ENCODE results near the gene AKAP8. TPM values are rescaled to one million over a fixed set of nuclear protein-coding genes. Genes with fewer than 3 reads are reported as not detected.

AKAP8 gene
- total RNA-seq, 1 experiment from 2014 or later: 59.5 TPM

DNA sequence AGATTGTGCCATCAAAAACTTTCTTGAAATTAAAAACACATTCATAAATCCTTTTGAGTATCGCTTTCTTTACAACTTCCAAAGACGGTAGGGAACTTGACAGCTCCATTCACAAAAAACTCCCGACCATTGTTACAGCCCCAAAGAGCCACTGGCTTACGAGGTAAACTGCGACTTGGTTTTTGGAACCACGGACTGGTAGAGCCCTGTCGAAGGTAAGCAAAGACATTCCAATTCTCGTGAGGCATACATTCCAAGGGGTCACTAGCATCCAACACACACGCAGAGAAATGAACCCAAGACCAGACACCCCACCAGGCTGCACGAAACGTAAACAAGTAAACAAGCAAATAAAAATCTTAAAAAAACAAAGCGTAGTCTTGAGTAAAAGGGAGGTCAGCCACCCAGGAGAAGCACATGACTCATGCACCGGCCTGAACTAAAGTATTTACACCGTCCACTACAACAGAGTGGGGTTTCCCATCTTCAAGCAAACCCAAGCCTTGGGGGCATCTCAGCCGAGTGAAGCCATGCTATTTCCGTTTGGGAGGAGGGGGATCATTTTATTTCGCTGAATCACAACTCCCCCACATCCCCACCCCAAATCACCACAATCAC is 48.7 kb downstream of the AKAP8 start:
- Histone ChIP-seq H4K8ac (replicated peaks; ENCODE audit: insufficient read length, low read depth, low read length) (no peak overlapping the region), H3K18ac (ENCODE audit: insufficient read length, low read depth, low read length) (no peak overlapping the region), H3K79me1 (ENCODE audit: insufficient read depth, low read depth, low read length, poor library complexity, severe bottlenecking) (no peaks in the 10 kb centered on the region), H3K4me2 (ENCODE audit: insufficient read depth, insufficient read length, low read length) (peak overlapping the region; percentile 88), H3K79me2 (ENCODE audit: insufficient read depth, low read length) (peaks cover 50% of the 10 kb centered on the region), H3K14ac (ENCODE audit: insufficient read depth, low read length) (peak overlapping the region; percentile 85; the same call in 1 of the 2 replicates), H3K27me3 (ENCODE audit: insufficient read depth, low read length) (no peaks in the 10 kb centered on the region), H2AK5ac (ENCODE audit: insufficient read length, low read length) (no peak overlapping the region), H4K20me1 (ENCODE audit: control insufficient read depth, insufficient read depth, insufficient read length) (no peaks in the 10 kb centered on the region), H3K56ac (ENCODE audit: insufficient read length, low read depth, low read length) (no peak overlapping the region), H3K9me3 (ENCODE audit: control insufficient read depth, low read depth, low read length) (no peaks in the 10 kb centered on the region), H3K27ac (ENCODE audit: insufficient read length, low read depth, low read length) (peak overlapping the region; percentile 3), H2AFZ (ENCODE audit: low read length) (no peak overlapping the region), H3T11ph (ENCODE audit: low read length) (no peak overlapping the region), H3K4me1 (ENCODE audit: insufficient read depth, low read length) (no peaks in the 10 kb centered on the region; the same call in 1 of the 2 replicates), H2BK5ac (ENCODE audit: insufficient read length, low read length) (no peak overlapping the region), H3K9ac (ENCODE audit: extremely low read depth, insufficient read length, low read length) (peak overlapping the region; percentile 90), H2BK12ac (ENCODE audit: insufficient read length, low read depth, low read length) (no peak overlapping the region), H2BK20ac (ENCODE audit: low read depth, low read length, poor library complexity, severe bottlenecking) (no peak overlapping the region), H3K23me2 (ENCODE audit: insufficient read length, low read depth, low read length, poor library complexity, severe bottlenecking) (peaks cover 9% of the 10 kb centered on the region), H4K91ac (ENCODE audit: insufficient read length, low read depth, low read length) (no peak overlapping the region), H2BK15ac (ENCODE audit: low read depth, low read length) (no peak overlapping the region), H4K5ac (ENCODE audit: insufficient read length, low read depth, low read length) (no peak overlapping the region), H2BK120ac (ENCODE audit: low read depth, low read length, poor library complexity, severe bottlenecking) (no peak overlapping the region), H3K23ac (ENCODE audit: insufficient read length, low read depth, low read length) (no peak overlapping the region), H3K4ac (ENCODE audit: low read depth, low read length) (no peak overlapping the region)
- TF ChIP-seq, protein P1, sequence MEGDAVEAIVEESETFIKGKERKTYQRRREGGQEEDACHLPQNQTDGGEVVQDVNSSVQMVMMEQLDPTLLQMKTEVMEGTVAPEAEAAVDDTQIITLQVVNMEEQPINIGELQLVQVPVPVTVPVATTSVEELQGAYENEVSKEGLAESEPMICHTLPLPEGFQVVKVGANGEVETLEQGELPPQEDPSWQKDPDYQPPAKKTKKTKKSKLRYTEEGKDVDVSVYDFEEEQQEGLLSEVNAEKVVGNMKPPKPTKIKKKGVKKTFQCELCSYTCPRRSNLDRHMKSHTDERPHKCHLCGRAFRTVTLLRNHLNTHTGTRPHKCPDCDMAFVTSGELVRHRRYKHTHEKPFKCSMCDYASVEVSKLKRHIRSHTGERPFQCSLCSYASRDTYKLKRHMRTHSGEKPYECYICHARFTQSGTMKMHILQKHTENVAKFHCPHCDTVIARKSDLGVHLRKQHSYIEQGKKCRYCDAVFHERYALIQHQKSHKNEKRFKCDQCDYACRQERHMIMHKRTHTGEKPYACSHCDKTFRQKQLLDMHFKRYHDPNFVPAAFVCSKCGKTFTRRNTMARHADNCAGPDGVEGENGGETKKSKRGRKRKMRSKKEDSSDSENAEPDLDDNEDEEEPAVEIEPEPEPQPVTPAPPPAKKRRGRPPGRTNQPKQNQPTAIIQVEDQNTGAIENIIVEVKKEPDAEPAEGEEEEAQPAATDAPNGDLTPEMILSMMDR (conservative IDR thresholded peaks at IDR 0.05): no peak
- no CpG with 5 or more reads among the region's 17 CpGs for WGBS (ENCODE audit: extremely low coverage, insufficient read length, low lambda C conversion rate)
- Mint-ChIP-seq H3K27me3 (ENCODE audit: low read depth) (no peaks in the 10 kb centered on the region), H3K4me3 (peak overlapping the region; percentile 96 to 99), H3K36me3 (ENCODE audit: insufficient read depth in 1 of 3, low read depth in 3 of 3) (peaks cover 6 to 18% (median 6%) of the 10 kb centered on the region in 3 experiments; a peak in 5 of 7 replicates), H3K27ac (peak overlapping the region; percentile 95 to 98 (median 97)), H3K4me1 (peaks cover 33 to 41% of the 10 kb centered on the region in 2 experiments), H3K9me3 (no peaks in the 10 kb centered on the region; a peak in 1 of 5 replicates)
- DNase-seq: no peak
